Activated T-cell treated with anti-CD3 and anti-CD28 coated beads, Interleukin-2, amount 50 U/mL, for 1 hour (primary cell): ENCODE measurements around the gene ABO.
"Not testable (repeated sequence)": the region's sequence is repeated elsewhere in the genome, so short reads cannot be mapped to it uniquely, and the experiment has no call there.

ENCODE experiments used
- DNase-seq: peaks from one replicate; pipeline ENCODE4 v3.0.0-alpha.2; 2020

The ABO gene

GRCh38 chr9:133223159-133223756, 51.7 kb downstream of the ABO start:
- DNase-seq: not testable (repeated sequence)

DNA sequence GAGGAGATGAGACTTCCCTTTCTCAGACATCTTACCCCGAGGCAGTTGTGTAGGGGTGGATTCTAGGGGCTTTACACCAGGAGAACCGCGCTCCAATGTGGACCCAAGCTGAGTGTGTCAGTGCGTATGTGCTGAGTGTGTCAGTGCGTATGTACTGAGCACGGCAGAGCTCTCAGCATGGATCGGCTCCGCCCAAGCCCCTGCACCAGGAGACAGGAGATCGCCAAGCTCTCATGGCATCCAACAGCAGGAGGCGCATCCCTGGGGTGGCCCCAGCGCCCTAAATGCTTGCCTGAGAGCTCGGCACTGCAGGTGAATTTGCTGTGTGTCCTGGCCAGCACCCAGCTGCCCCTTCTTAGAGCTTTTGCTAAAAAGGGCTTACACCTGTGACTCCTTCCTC, 53.0 kb downstream of the ABO start:
- not testable (repeated sequence) for DNase-seq

- no peak for DNase-seq
Measured at GRCh38 chr9:133221177-133221809, 53.7 kb downstream of the ABO start.

GRCh38 chr9:133218049-133218975, 56.7 kb downstream of the ABO start:
- DNase-seq: not testable (repeated sequence)

DNA sequence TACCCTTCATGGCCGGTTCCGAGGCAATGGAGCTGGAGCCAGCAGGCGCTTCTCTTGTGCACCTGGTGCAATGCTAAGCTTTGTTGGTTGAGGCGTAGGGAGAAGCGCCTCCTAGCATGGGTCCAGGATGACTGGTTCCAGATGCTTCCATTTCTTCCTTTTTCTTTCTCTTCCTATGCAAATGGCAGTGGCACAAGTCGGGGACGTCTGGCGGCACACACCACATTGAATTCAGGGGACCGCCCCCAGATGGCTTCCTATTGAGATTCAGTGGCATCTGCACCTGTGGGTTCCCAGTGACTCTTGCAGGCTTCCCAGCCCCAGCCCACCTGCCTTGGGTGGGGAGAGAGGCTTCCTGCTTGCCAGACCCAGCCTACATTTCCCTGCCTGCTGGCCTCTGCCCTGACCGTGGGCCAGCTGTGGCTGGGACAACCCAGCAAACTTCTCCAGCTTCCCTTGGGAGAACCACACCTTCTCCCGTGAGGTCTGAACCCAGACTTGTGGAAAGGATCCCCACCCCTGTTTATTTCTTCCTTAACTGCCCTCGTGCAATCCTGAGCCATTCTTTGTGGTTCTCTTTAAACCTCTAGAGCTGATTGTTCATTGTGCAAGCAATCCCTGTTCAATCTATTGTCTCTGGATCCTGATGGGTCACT, 57.5 kb downstream of the ABO start:
- DNase-seq: not testable (repeated sequence)

DNA sequence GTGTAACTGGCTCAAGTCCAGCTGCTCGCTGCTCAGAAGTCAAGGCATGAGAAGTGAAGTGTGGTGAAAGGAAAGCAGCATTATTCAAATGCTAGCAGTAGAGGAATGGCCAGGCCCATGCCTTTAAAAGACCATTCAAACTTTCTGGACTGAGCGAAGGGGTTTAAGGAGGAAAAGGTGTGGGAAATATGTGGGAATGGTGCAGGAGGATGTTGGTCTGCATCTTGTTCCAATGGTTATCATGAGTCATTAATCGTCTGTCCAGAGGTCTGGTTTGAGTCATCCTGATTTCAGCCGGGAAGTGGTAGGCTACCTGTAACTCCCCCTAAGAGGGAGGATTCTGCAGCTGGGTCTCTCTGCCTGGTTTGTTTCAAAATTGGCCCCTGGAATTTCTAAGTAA, 60.7 kb downstream of the ABO start:
- DNase-seq: not testable (repeated sequence)

DNA sequence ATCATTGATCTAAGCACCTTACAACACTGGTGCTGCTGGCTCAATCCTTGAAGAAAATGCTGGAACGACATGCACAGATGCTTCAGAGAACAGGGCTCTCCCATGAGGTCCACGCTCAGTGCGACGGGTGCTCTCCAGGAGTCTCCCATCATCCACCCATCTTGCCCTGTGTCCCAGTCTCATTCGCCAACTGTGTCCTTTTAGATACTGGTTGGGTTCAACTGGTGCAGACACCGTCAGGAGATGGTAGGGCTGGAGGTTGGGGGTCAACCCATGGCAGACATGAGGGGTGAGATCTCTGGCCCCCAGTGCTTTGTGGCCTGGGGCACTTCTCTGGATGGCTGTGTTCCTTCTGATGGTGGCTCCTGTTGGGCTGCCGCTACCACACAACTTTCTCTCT, 64.4 kb downstream of the ABO start:
- no peak for DNase-seq

GRCh38 chr9:133210202-133210532, 64.8 kb downstream of the ABO start:
- DNase-seq: no peak

GRCh38 chr9:133209327-133210201, 65.4 kb downstream of the ABO start:
- DNase-seq: not testable (repeated sequence)

DNA sequence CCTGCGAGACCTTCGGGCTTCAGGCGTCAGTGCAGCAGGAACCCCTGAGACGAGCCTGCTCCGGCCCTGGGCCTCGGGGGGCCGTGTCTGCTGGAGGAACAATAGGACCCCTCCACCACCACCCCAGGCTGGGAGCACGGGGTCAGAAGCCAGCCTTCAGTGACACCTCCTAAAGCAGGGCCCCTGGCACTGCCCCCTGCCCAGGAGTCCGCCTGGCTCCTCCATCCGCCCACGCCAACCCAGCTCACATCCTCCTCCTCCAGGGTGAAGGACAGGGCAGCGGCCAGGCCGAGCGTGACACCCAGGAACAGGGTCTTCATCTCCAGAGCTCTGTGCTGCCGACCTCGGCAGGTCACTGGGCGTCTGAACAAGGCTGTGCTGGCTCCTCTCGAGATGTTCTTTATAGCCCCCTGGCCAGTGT, 66.1 kb downstream of the ABO start, which contains the start of gene OBP2B:
TSS of gene OBP2B (minus strand) at position 371 of the 421 bp plus-strand sequence. CDS start at position 320, 51 bp downstream.
- not testable (repeated sequence) for DNase-seq

- DNase-seq: not testable (repeated sequence)
Measured at GRCh38 chr9:133208171-133208879, 66.7 kb downstream of the ABO start.

GRCh38 chr9:133207540-133208170, 67.3 kb downstream of the ABO start:
- no peak for DNase-seq

DNA sequence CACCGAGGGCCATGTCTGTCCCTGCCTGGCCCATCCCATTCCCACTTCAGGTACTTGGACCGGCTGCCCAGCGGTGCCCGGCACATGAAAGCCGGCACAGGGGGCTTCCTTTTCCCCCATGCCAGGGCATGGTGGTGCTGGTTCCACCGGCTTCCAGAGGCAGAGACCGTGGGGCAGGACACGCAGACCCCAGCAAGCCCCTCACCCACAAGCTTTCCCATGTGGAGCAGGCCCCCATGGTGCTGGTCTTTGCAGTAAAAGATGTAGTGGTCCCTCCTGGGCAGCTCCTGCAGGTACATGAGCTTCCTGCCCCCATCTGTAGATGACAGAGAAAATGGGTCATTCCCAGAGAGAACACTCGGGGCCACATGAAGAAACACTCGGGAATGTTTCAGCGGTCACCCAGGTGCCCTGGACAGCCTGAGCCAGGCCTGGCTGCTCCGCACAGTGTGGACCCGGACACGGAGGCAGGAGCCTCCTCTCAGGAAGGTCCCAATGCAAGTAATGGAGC, 67.9 kb downstream of the ABO start:
- no peak for DNase-seq

DNA sequence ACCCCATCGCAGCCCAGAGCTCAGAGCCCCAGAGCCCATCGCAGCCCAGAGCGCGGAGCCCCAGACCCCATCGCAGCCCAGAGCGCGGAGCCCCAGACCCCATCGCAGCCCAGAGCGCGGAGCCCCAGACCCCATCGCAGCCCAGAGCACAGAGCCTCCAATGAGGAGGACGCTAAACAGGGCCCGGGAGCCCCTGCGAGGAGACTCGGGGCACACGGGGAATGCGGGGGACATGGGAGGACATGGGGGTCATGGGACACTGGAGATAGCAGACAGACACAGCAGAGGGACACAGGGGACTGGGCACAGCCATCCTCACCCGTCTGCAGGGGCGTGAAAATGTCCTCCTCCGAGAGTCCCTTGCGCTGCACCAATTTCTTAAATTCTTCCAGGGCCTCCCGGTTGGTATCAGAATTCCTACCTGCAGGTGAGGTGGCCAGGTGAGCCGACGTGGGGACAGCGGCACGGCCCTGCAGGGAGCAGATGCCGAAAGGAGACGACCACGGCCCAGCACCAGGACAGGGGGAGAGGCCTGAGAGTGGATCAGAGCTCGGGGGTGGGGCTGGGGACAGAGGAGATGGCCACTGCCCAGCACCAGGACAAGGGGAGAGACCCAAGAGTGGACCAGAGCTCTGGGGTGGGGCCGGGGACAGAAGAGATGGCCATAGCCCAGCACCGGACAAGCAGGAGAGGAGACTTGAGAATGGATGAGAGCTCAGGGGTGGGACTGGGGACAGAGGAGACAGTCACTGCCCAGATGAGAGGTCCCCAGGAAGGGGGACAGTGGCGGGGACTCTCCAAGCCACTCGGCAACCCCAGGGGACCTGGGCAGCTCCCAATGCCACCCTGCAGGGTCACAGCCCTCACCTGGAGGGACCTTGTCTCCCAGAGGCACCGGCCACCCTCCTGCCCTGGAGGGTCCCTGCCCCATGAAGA, 68.7 kb downstream of the ABO start:
- DNase-seq: no peak

GRCh38 chr9:133205481-133205887, 69.5 kb downstream of the ABO start:
- DNase-seq: not testable (repeated sequence)
